Left cardiac atrium (tissue), 4 donors: ENCODE measurements around the gene GPR161. TPM values are rescaled to one million over a fixed set of nuclear protein-coding genes. Genes with fewer than 3 reads are reported as not detected.
A peak's percentile ranks its signal among the peaks of the same experiment; 100 is the strongest.
"Not testable (repeated sequence)": the region's sequence is repeated elsewhere in the genome, so short reads cannot be mapped to it uniquely, and the experiment has no call there.

Source experiments
- ATAC-seq, 2 donors: fragments of 200-7000 bp; cut with Tn5 transposase; one replicate each; pipeline ENCODE4 v1.9.1; 2020; ENCODE audit warnings: mild to moderate bottlenecking in 2 of 2, moderate library complexity in 2 of 2
- DNase-seq: peaks from one replicate; pipeline ENCODE4 v3.0.0-alpha.2; 2020
- intact Hi-C, 2 donors: fragments of 100-400 bp; cut with DNase I; formaldehyde crosslinking; loops; one replicate each; pipeline versions ENCODE4 v1.14.1 to v1.15.1; 2022 to 2023
- total RNA-seq, 2 donors: library from RNA; stranded (reverse); fragmentation: NEBNext Ultra II Directional; extraction: Animal tissue kit (Norgen Biotek cat#: 25700); gene quantifications; one replicate each; pipeline ENCODE4 v1.2.1, GENCODE V29; 2021
- donor health status: DM: no; HTN: yes; CAD: no.
- donor health status: DM: no; HTN: yes; CAD: no; lungs with severe emphysema.
- donor health status: DM: yes; HTN: yes; CAD: no.
- donor health status: Dilated cardiomyopathy.

GPR161 gene
- total RNA-seq, 2 donors from 2014 or later, result 4.8 to 6.0 TPM

GRCh38 chr1:168154707-168155106 is 18.0 kb upstream of the GPR161 start:
- ATAC-seq, intact Hi-C loops, DNase-seq: not testable (repeated sequence)

- DNase-seq, result no peak
- ATAC-seq, result no peak
- intact Hi-C loops, result no loop called here
Measured at GRCh38 chr1:168151935-168152334, 15.2 kb upstream of the GPR161 start.

GRCh38 chr1:168150283-168150682 is 13.6 kb upstream of the GPR161 start:
- DNase-seq (no peak), ATAC-seq (no peak)
- intact Hi-C loops, result no loop called here

GRCh38 chr1:168148916-168149315 is 12.2 kb upstream of the GPR161 start:
- ATAC-seq, result no peak
- intact Hi-C loops, result loop anchor here in 1 of 2 donors (10.0 kb wide), 1 partner anchor 64 kb away; no protein-coding TSS in a partner anchor
- no peak for DNase-seq

- intact Hi-C loops, result loop anchor here in 1 of 2 donors (10.0 kb wide), 1 partner anchor 62 kb away; no protein-coding TSS in a partner anchor
- ATAC-seq, result no peak
- DNase-seq, result no peak
Measured at GRCh38 chr1:168146626-168147025, 9.9 kb upstream of the GPR161 start.

GRCh38 chr1:168146160-168146539 is 9.4 kb upstream of the GPR161 start:
- no peak for ATAC-seq
- intact Hi-C loops, result loop anchor here in 1 of 2 donors (10.0 kb wide), 1 partner anchor 61 kb away; no protein-coding TSS in a partner anchor
- DNase-seq, result no peak

GRCh38 chr1:168145184-168146159 is 8.7 kb upstream of the GPR161 start:
- intact Hi-C loops, result loop anchor here in 1 of 2 donors (10.0 kb wide), 1 partner anchor 61 kb away; no protein-coding TSS in a partner anchor
- peak; percentile 96 to 97 for ATAC-seq

GRCh38 chr1:168141871-168142385 is 5.2 kb upstream of the GPR161 start:
- intact Hi-C loops, result loop anchor here in 1 of 2 donors (10.0 kb wide), 1 partner anchor 57 kb away; no protein-coding TSS in a partner anchor
- no peak for DNase-seq
- no peak for ATAC-seq

More at GRCh38 chr1:168145184-168146159, 8.7 kb upstream of the GPR161 start:
- DNase-seq, result peak; percentile 88

GRCh38 chr1:168139070-168139469 is 2.3 kb upstream of the GPR161 start:
- DNase-seq (no peak), ATAC-seq (no peak)
- intact Hi-C loops, result no loop called here

GRCh38 chr1:168138134-168138533 is 1.4 kb upstream of the GPR161 start:
- DNase-seq (no peak), ATAC-seq (no peak)
- intact Hi-C loops, result no loop called here

- no peak for ATAC-seq
- no peak for DNase-seq
- intact Hi-C loops, result no loop called here
Measured at GRCh38 chr1:168137515-168137821, 738 bp upstream of the GPR161 start.

- ATAC-seq, result peak; percentile 56 to 57
- intact Hi-C loops, result no loop called here
- DNase-seq, result peak; percentile 32
Measured at GRCh38 chr1:168135921-168136708, 615 bp downstream of the GPR161 start.

- ATAC-seq (no peak), DNase-seq (no peak)
- intact Hi-C loops, result no loop called here
Measured at GRCh38 chr1:168135116-168135920, 1.4 kb downstream of the GPR161 start.

GRCh38 chr1:168134642-168135041 is 2.1 kb downstream of the GPR161 start:
- intact Hi-C loops, result no loop called here
- DNase-seq (no peak), ATAC-seq (no peak)

- ATAC-seq (no peak), DNase-seq (no peak)
- intact Hi-C loops, result no loop called here
Measured at GRCh38 chr1:168134132-168134531, 2.6 kb downstream of the GPR161 start.

- intact Hi-C loops, result no loop called here
- no peak for DNase-seq
- ATAC-seq, result no peak
Measured at GRCh38 chr1:168129933-168130332, 6.8 kb downstream of the GPR161 start.

GRCh38 chr1:168127503-168127902 is 9.2 kb downstream of the GPR161 start:
- intact Hi-C loops, result no loop called here
- no peak for DNase-seq
- ATAC-seq, result no peak

GRCh38 chr1:168125051-168125450 is 11.7 kb downstream of the GPR161 start:
- no peak for DNase-seq
- intact Hi-C loops, result no loop called here
- ATAC-seq, result no peak
